Activated B cell treated with CpG ODN at 0.5 μM for 24 hours (primary cell): ENCODE data around the gene GNA14. TPM values are rescaled to one million over a fixed set of nuclear protein-coding genes. Genes with fewer than 3 reads are reported as not detected.
A peak's percentile ranks its signal among the peaks of the same experiment; 100 is the strongest.

Experiments
- ATAC-seq: fragments of 200-7000 bp; cut with Tn5 transposase; one replicate; pipeline ENCODE4 v1.10.0; 2021; ENCODE audit warnings: low read depth, mild to moderate bottlenecking, moderate library complexity
- CTCF ChIA-PET: fragments of 350-600 bp; sonication (Branson Sonifier 250); formaldehyde crosslinking; loops from one replicate; lab custom pipeline; 2021; ENCODE audit warnings: antibody characterized with exemption; lab: Charles Lee
- POLR2A ChIA-PET: fragments of 350-600 bp; sonication (Branson Sonifier 250); formaldehyde crosslinking; loops from one replicate; lab custom pipeline; 2021; ENCODE audit warnings: antibody characterized with exemption; lab: Charles Lee
- DNase-seq: peaks from one replicate; pipeline ENCODE4 v3.0.0; 2022
- H3K27ac Mint-ChIP-seq: one replicate; pipeline ENCODE4 v1.8.0; 2020; ENCODE audit warnings: mixed read lengths
- H3K27me3 Mint-ChIP-seq: one replicate; pipeline ENCODE4 v1.8.0; 2021; ENCODE audit warnings: mixed read lengths
- H3K36me3 Mint-ChIP-seq: one replicate; pipeline ENCODE4 v1.8.0; 2021; ENCODE audit warnings: low read depth, mixed read lengths
- H3K4me1 Mint-ChIP-seq: one replicate; pipeline ENCODE4 v1.8.0; 2021; ENCODE audit warnings: mixed read lengths
- H3K4me3 Mint-ChIP-seq: one replicate; pipeline ENCODE4 v1.8.0; 2020; ENCODE audit warnings: mild to moderate bottlenecking, mixed read lengths
- H3K9me3 Mint-ChIP-seq: one replicate; pipeline ENCODE4 v1.8.0; 2020; ENCODE audit warnings: mixed read lengths
- intact Hi-C: fragments of 100-400 bp; cut with micrococcal nuclease; formaldehyde crosslinking; loops from one replicate; pipeline ENCODE4 v1.15.1; 2024
- total RNA-seq: library from RNA; stranded (reverse); gene quantifications from 2 replicates; pipeline ENCODE4 v1.2.3, GENCODE V29; 2022
- TF ChIP-seq, protein P1 (sequence below): fragments of 200-600 bp; IDR thresholded peaks from one replicate; pipeline ENCODE4 v1.8.0; 2022; ENCODE audit warnings: antibody characterized with exemption, mild to moderate bottlenecking

GNA14 gene
- total RNA-seq, 1 donor from 2014 or later: not detected

- no peaks in the 10 kb centered on the region for H3K36me3 Mint-ChIP-seq
- ATAC-seq (no peak), DNase-seq (no peak)
- POLR2A ChIA-PET: no interaction called here
- no peak overlapping the region for H3K4me3 Mint-ChIP-seq
- CTCF ChIA-PET: interaction anchor here (1.4 kb wide), 1 partner anchor 32 kb away, joined by 4 read pairs; no protein-coding TSS in a partner anchor
- no peak overlapping the region for H3K27ac Mint-ChIP-seq
- intact Hi-C loops: no loop called here
- TF ChIP-seq, protein P1, sequence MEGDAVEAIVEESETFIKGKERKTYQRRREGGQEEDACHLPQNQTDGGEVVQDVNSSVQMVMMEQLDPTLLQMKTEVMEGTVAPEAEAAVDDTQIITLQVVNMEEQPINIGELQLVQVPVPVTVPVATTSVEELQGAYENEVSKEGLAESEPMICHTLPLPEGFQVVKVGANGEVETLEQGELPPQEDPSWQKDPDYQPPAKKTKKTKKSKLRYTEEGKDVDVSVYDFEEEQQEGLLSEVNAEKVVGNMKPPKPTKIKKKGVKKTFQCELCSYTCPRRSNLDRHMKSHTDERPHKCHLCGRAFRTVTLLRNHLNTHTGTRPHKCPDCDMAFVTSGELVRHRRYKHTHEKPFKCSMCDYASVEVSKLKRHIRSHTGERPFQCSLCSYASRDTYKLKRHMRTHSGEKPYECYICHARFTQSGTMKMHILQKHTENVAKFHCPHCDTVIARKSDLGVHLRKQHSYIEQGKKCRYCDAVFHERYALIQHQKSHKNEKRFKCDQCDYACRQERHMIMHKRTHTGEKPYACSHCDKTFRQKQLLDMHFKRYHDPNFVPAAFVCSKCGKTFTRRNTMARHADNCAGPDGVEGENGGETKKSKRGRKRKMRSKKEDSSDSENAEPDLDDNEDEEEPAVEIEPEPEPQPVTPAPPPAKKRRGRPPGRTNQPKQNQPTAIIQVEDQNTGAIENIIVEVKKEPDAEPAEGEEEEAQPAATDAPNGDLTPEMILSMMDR: no peak
- peaks cover 25% of the 10 kb centered on the region for H3K9me3 Mint-ChIP-seq
- H3K4me1 Mint-ChIP-seq: no peaks in the 10 kb centered on the region
- H3K27me3 Mint-ChIP-seq: peaks cover 11% of the 10 kb centered on the region
These were observed 159.5 kb downstream of the GNA14 start for GRCh38 chr9:77488439-77489126.

DNA sequence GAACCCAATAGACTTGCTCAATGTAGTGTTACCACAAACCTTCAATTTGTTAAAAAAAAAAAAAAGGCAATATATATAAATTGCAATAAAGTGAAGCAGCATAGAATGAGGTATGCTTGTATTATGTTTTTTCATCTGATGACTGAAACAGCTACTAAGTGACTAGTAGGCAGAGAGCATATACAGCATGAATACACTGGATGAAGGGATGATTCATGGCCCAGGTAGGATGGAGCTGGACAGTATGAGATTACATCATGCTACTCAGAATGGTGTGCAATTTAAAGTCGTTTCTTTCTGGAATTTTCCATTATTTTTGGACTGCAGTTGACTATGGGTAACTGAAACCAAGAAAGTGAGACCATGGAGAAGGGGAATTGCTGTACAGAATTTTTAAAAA is 161.2 kb downstream of the GNA14 start:
- intact Hi-C loops: no loop called here

GRCh38 chr9:77486463-77486862 is 161.7 kb downstream of the GNA14 start:
- DNase-seq (no peak), ATAC-seq (no peak)
- H3K9me3 Mint-ChIP-seq: peaks cover 23% of the 10 kb centered on the region
- CTCF ChIA-PET: interaction anchor here (1.0 kb wide), 1 partner anchor 29 kb away, joined by 3 read pairs; no protein-coding TSS in a partner anchor
- H3K36me3 Mint-ChIP-seq: no peaks in the 10 kb centered on the region
- no peak overlapping the region for H3K4me3 Mint-ChIP-seq
- H3K27me3 Mint-ChIP-seq: peaks cover 11% of the 10 kb centered on the region
- no peaks in the 10 kb centered on the region for H3K4me1 Mint-ChIP-seq
- POLR2A ChIA-PET: no interaction called here
- intact Hi-C loops: no loop called here
- no peak overlapping the region for H3K27ac Mint-ChIP-seq
- TF ChIP-seq, protein P1: no peak

More for the DNA sequence above, 161.2 kb downstream of the GNA14 start:
- Mint-ChIP-seq H3K27me3 (peaks cover 12% of the 10 kb centered on the region), H3K4me1 (no peaks in the 10 kb centered on the region), H3K27ac (no peak overlapping the region), H3K36me3 (no peaks in the 10 kb centered on the region), H3K9me3 (peaks cover 25% of the 10 kb centered on the region), H3K4me3 (no peak overlapping the region)
- TF ChIP-seq, protein P1: no peak
- no peak for DNase-seq
- CTCF ChIA-PET: no interaction called here
- ATAC-seq: no peak
- POLR2A ChIA-PET: no interaction called here

DNA sequence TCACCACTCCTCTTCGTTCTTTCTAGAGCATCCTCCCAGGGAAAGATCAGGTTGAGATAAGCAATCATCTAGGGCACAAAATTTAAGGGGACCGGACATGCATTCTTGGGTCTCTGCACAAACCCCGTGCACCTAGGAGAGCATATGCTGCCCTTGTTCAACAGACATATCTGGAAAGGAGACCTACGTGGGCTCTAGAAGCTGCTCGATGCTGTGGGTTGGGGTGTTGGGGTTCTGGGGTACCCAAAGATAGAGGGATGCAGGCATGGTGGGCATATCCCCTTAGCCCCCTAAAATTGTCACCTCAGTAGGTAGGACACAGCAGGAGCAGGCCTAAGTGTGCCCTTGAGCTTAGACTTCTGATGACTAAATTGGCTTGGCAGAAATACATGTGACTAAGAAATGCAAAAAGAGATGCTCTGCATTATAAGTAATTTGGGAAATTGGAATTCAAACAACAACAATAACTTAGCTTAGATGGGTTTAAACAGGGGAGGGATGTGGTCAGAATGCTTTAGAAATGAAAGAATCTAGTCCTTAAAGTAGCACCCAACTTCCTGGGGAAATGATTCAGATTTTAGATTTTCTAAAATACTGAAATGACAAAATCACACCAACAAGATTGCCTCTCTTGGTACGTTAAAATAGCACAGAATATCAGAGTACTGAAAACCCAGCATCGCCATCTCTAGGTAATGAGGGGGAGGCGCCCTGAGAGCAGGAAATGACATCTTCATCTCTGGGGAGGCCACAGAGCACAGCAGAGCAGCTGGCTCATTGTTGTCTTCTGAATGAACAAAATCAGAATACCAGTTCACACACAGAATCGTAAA is 172.3 kb downstream of the GNA14 start:
- intact Hi-C loops: no loop called here
- no peak overlapping the region for H3K4me3 Mint-ChIP-seq
- H3K36me3 Mint-ChIP-seq: no peaks in the 10 kb centered on the region
- ChIA-PET CTCF (no interaction called here), POLR2A (no interaction called here)
- peaks cover 8% of the 10 kb centered on the region for H3K9me3 Mint-ChIP-seq
- peaks cover 8% of the 10 kb centered on the region for H3K4me1 Mint-ChIP-seq
- TF ChIP-seq, protein P1: no peak
- DNase-seq (no peak), ATAC-seq (peak; percentile 49)
- no peaks in the 10 kb centered on the region for H3K27me3 Mint-ChIP-seq
- H3K27ac Mint-ChIP-seq: no peak overlapping the region

DNA sequence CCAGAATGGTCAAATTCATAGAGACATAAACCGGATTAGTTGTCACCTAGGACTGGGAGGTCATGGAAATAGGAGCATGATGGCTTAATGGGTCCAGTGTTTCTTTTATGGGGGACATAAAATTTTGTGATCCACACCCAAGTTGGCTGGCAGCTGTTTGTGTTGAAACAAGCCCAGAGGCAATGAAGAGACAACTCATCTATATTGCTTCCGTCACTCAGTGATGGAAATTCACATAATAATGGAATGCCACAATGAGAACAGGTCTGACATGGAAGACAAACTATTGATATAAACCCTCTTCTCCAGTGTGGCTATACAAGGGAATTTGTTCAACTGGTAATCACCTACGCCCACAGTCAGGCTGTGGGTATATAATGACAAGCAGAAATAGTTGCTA is 173.2 kb downstream of the GNA14 start:
- POLR2A ChIA-PET: no interaction called here
- intact Hi-C loops: no loop called here
- no peaks in the 10 kb centered on the region for H3K36me3 Mint-ChIP-seq

More for the DNA sequence above, 173.2 kb downstream of the GNA14 start:
- H3K4me3 Mint-ChIP-seq: no peak overlapping the region
- CTCF ChIA-PET: no interaction called here
- ATAC-seq (no peak), DNase-seq (no peak)
- H3K4me1 Mint-ChIP-seq: peaks cover 8% of the 10 kb centered on the region
- TF ChIP-seq, protein P1: no peak
- no peak overlapping the region for H3K27ac Mint-ChIP-seq
- peaks cover 8% of the 10 kb centered on the region for H3K9me3 Mint-ChIP-seq
- H3K27me3 Mint-ChIP-seq: no peaks in the 10 kb centered on the region
